Esophagus muscularis mucosa (tissue), 4 donors: Measurements from ENCODE around the gene SLC44A2. TPM values are rescaled to one million over a fixed set of nuclear protein-coding genes. Genes with fewer than 3 reads are reported as not detected.

Experiments used
- DNase-seq: peaks from one replicate; pipeline ENCODE4 v3.0.0-alpha.2; 2017; ENCODE audit errors: extremely low spot score
- H3K27ac ChIP-seq, 4 donors: fragments of 200-600 bp; sonication (generic); replicated peaks in 1 of 4; 1 replicate in 3 of 4; 2 replicates in 1 of 4; pipeline ENCODE4 v1.5.1; 2016 to 2019; ENCODE audit warnings: mild to moderate bottlenecking in 1 of 4
- H3K27me3 ChIP-seq, 4 donors: fragments of 200-600 bp; sonication (generic); one replicate each; pipeline versions ENCODE4 v1.5.1 to v1.6.0; 2016 to 2019
- H3K36me3 ChIP-seq, 4 donors: fragments of 200-600 bp; sonication (generic); one replicate each; pipeline ENCODE4 v1.5.1; 2016 to 2019
- H3K4me1 ChIP-seq, 4 donors: fragments of 200-600 bp; sonication (generic); one replicate each; pipeline ENCODE4 v1.5.1; 2016 to 2019
- H3K4me3 ChIP-seq, 4 donors: fragments of 200-600 bp; sonication (generic); 1 replicate in 2 of 4; 2 replicates in 2 of 4; pipeline ENCODE4 v1.5.1; 2016 to 2019; ENCODE audit warnings: mild to moderate bottlenecking in 4 of 4, moderate library complexity in 1 of 4
- H3K9me3 ChIP-seq, 4 donors: fragments of 200-600 bp; sonication (generic); 1 replicate in 3 of 4; 2 replicates in 1 of 4; pipeline ENCODE4 v1.5.1; 2016 to 2019
- CTCF ChIP-seq, 3 experiments: fragments of 200-600 bp in 2 of 3; fragments of 450-650 bp in 1 of 3; sonication (generic) in 2 of 3; IDR thresholded peaks; one replicate each; pipeline ENCODE4 v1.5.1; 2017 to 2019; ENCODE audit warnings: antibody characterized with exemption in 3 of 3, mild to moderate bottlenecking in 2 of 3, moderate library complexity in 1 of 3
- EP300 ChIP-seq: sonication (generic); formaldehyde crosslinking; IDR thresholded peaks from one replicate; pipeline ENCODE4 v1.6.1; 2017; ENCODE audit warnings: antibody characterized with exemption
- POLR2A ChIP-seq: fragments of 450-650 bp; IDR thresholded peaks from one replicate; pipeline ENCODE4 v1.6.1; 2017; ENCODE audit warnings: antibody characterized with exemption, moderate library complexity, mild to moderate bottlenecking, low read depth
- POLR2AphosphoS5 ChIP-seq, 2 donors: sonication (generic); formaldehyde crosslinking; IDR thresholded peaks; one replicate each; pipeline ENCODE4 v1.6.1; 2017; ENCODE audit warnings: antibody characterized with exemption in 2 of 2
- WGBS: methylation state at CpG from one replicate; pipeline ENCODE4 v1.1.5; 2018; 5-methylcytosine and 5-hydroxymethylcytosine counted together
- intact Hi-C: fragments of 100-400 bp; cut with DNase I; formaldehyde crosslinking; loops from one replicate; pipeline ENCODE4 v1.15.1; 2023
- total RNA-seq, 4 donors: library from RNA; depleted of rRNA; stranded (reverse); fragments of >200 nt; gene quantifications; one replicate each; pipeline versions ENCODE4 v1.1.0 to v1.2.1, GENCODE V29; 2016

The SLC44A2 gene
- total RNA-seq, 4 donors from 2014 or later = 26.2 to 71.2 (median 46.1) TPM

- Histone ChIP-seq H3K9me3 (no peaks in the 10 kb centered on the region), H3K27ac (no peak overlapping the region), H3K4me3 (no peak overlapping the region), H3K36me3 (peaks cover 0 to 4% (median 0%) of the 10 kb centered on the region in 4 donors), H3K27me3 (no peaks in the 10 kb centered on the region), H3K4me1 (peaks cover 20 to 36% (median 22%) of the 10 kb centered on the region in 4 donors)
- whole genome bisulfite sequencing = 95% methylated on average over 8 of the region's 8 CpGs
- intact Hi-C loops = no loop called here
- TF ChIP-seq POLR2AphosphoS5 (IDR thresholded peaks at IDR 0.05) = no peak
- no peak for TF ChIP-seq POLR2A
- TF ChIP-seq CTCF (IDR thresholded peaks at IDR 0.05) = no peak
- TF ChIP-seq EP300 = no peak
- no peak for DNase-seq
These were observed 3.4 kb upstream of the SLC44A2 start for GRCh38 chr19:10621966-10622365.

- H3K9me3 ChIP-seq = no peaks in the 10 kb centered on the region
- intact Hi-C loops = no loop called here
These were observed 768 bp upstream of the SLC44A2 start for GRCh38 chr19:10624585-10624984.

GRCh38 chr19:10625762-10626138 lies 397 bp downstream of the SLC44A2 start:
- H3K27ac ChIP-seq = peak overlapping the region; percentile 70 to 89 (median 80)
- H3K9me3 ChIP-seq = no peaks in the 10 kb centered on the region
- H3K27me3 ChIP-seq = no peaks in the 10 kb centered on the region
- DNase-seq = no peak
- H3K4me3 ChIP-seq = peak overlapping the region; percentile 58 to 72 (median 70)
- peaks cover 0 to 36% (median 30%) of the 10 kb centered on the region in 4 donors for H3K36me3 ChIP-seq
- no peak for TF ChIP-seq CTCF (IDR thresholded peaks at IDR 0.05)
- no peak for TF ChIP-seq POLR2AphosphoS5 (IDR thresholded peaks at IDR 0.05)
- no peak for TF ChIP-seq POLR2A
- TF ChIP-seq EP300 = no peak
- peaks cover 20 to 34% (median 22%) of the 10 kb centered on the region in 4 donors for H3K4me1 ChIP-seq
- 21% methylated on average over 10 of the region's 10 CpGs for WGBS
- intact Hi-C loops = no loop called here

More at GRCh38 chr19:10624585-10624984, 768 bp upstream of the SLC44A2 start:
- no peak for TF ChIP-seq EP300
- Histone ChIP-seq H3K4me3 (peak overlapping the region in 2 of 4 donors; percentile 58 to 68), H3K4me1 (peaks cover 20 to 34% (median 22%) of the 10 kb centered on the region in 4 donors), H3K27me3 (no peaks in the 10 kb centered on the region), H3K36me3 (peaks cover 0 to 25% (median 22%) of the 10 kb centered on the region in 4 donors), H3K27ac (peak overlapping the region in 3 of 4 donors; percentile 80 to 89 (median 81))
- 81% methylated on average over 6 of the region's 6 CpGs for WGBS
- no peak for DNase-seq

GRCh38 chr19:10631874-10632273 lies 6.5 kb downstream of the SLC44A2 start:
- H3K27me3 ChIP-seq = no peaks in the 10 kb centered on the region
- H3K36me3 ChIP-seq = peaks cover 22 to 96% (median 86%) of the 10 kb centered on the region in 4 donors
- no peaks in the 10 kb centered on the region for H3K9me3 ChIP-seq
- intact Hi-C loops = no loop called here
- no peak overlapping the region for H3K27ac ChIP-seq
- peaks cover 0 to 4% (median 4%) of the 10 kb centered on the region in 4 donors for H3K4me1 ChIP-seq
- 80% methylated on average over 8 of the region's 14 CpGs for WGBS
- no peak overlapping the region for H3K4me3 ChIP-seq
- TF ChIP-seq EP300 (no peak), CTCF (IDR thresholded peaks at IDR 0.05) (no peak), POLR2AphosphoS5 (IDR thresholded peaks at IDR 0.05) (no peak), POLR2A (no peak)
- no peak for DNase-seq

- Histone ChIP-seq H3K36me3 (peaks cover 28 to 99% (median 94%) of the 10 kb centered on the region in 4 donors), H3K4me1 (peaks cover 0 to 4% (median 2%) of the 10 kb centered on the region in 4 donors), H3K27ac (no peak overlapping the region), H3K9me3 (no peaks in the 10 kb centered on the region), H3K27me3 (no peaks in the 10 kb centered on the region), H3K4me3 (no peak overlapping the region)
- TF ChIP-seq EP300 = no peak
- TF ChIP-seq POLR2AphosphoS5 (IDR thresholded peaks at IDR 0.05) = no peak
- TF ChIP-seq CTCF (IDR thresholded peaks at IDR 0.05) = no peak
- no peak for DNase-seq
- WGBS = 88% methylated on average over 7 of the region's 7 CpGs
- intact Hi-C loops = no loop called here
These were observed 9.1 kb downstream of the SLC44A2 start for GRCh38 chr19:10634430-10634829.
